ENCODE measurements around the gene FGFR4. TPM values are rescaled to one million over a fixed set of nuclear protein-coding genes. Genes with fewer than 3 reads are reported as not detected.

FGFR4 gene
- polyA plus RNA-seq, 10 donors = 120 to 189 (median 137) TPM

DNA sequence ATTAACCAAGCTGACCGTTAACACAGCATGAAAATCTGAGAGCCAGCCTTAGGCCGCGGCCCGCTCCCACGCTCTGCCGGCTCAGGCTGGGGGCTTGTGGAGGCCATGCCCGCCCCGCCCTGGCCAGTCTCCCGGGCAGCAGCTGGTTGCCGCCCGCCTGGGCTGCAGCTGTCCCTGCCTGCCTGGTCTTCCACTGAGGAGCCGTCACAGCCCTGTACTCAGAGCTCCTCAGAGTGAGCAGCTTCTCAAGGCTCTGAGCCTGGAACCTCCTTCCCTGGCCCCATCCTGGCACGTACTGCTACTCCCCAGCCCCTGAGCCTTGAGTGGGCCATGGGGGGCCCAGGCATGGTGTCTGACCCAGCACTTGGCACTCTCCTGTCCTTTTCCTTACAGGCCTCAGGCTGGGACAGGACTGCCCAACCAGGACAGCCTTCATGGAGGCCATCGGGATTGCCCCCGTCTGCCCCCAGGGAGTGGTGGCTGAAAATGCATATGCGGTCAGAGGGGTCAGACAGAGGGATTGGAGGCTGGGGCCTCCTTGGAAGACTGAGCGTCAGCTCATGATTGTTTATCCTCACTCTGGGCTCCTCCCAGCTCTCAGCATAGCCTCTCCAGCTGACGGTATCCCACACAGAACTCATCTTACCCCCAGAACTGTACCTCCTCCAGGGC lies 11.9 kb downstream of the FGFR4 start:
- peak; percentile 73 to 90 (median 74) for DNase-seq

DNA sequence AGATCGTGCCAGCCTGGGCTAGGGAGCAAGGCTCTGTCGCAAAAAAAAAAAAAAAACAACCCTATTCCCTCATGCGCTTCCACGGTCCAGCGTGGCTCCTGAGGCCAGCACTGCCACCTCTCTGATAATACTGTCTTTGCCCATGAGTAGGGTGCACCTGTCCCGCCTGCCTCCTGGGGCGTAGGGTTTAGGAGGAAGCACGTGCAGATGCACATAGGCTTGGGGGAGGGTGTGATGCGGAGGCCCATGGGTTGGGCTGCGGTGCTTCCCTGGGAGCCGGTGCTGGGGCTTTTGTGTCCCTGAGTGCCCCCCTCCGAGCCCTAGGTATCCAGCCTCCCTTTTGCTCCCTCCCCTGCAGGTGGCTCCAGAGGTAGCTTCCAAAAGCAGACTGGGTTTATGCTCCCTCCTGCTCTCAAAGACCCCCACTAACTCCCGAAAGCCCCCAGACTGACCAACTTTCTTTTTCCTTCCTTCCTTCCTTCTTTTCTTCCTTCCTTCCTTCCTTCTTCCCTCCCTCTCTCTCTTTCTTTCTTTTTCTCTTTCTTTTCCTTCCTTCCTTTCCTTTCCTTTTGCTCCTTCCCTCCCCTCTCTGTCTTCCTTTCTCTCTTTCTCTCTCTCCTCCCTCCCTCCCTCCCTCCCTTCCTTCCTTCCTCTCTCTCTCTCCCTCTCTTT lies 12.8 kb downstream of the FGFR4 start:
- DNase-seq = no peak

DNA sequence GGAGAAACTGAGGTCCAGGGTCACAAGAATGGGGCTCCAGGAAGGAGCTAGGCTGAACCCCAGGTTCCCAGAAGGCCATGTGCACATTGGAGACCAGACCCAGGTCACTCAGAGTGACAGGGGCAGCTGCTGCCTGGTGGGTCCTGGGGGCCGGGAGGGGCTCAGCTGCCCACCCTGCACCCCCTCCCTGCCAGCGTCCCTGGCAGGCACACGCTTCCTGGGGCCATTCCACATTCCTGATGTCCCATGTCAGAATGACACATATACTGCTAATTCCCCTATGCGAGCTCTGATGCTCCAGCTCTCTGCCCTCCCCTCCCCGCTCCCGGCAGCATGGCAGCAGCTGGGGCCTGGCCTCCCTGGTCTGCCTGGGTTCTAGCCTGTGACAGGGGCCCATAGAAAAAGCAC lies 14.0 kb downstream of the FGFR4 start:
- peak; percentile 77 to 82 (median 78) for DNase-seq

DNA sequence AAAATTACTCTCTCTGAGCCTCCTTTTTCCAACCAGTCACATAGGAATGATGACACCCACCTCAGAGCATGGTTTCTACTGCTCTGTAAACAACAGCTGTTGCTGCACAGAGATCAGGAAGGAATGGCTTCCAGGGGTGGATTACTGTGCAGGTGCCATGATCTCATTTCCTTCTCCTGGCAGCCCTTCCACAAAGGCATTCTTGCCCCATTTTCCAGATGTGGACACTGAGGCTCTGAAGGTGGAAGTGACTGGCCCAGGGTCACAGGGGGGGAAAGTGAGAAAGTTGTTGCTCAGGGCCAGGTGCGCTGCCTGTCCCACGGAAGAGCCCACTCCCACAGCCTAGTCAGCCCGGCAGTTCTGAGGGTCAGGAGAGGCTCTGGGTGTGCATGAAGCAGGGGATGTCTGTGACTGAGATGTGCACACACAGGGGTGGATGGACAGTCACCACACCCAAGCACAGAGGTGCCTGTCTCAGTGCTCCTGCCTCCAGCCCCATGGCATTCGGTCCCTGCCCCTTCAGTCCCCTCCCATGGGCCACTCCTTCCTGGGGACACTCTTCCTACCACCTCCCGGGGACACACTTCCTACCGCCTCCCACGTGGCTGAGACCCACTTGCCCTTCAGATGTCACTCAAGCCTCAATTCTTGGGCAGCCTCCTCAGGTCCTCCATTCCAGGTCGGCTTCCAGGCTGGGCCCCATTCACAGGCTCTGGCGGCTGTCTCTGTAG lies 17.0 kb downstream of the FGFR4 start:
- no peak for DNase-seq

DNA sequence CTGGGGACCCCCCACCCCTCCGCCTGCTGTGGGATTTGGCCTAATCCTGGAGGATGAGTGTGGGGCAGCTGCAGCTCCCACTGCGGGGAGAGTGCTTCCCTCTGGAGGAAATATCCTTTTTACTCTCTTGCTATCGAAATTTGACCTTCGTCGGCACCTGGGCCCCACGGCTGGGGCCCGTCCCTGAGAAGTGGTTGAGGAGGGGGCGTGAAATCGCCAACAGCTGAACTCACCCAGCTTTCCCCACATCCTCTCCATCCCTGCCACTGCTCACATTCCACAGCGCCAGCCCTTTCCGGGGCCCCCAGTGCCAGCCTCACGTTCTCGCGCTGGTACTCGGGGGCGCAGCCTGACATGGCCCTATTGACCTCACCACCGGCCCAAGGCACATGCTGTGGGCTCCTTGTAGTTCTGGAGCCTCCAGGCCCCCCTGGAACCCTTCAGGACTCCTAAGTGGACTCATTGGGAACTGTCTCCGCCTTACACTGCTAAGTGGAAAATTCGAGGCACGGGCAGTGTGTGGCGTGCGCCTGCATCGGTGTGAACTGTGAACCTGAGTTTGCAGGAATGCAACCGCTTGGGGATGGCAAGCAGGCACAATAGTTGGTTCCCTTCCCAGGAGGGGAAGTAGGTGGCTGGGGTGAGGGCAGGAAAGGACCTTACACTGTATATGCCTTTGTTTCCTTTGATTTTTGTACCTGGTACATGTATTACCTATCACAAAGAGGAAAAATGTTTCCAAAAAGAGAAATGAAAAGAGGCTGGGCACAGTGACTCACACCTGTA lies 19.2 kb downstream of the FGFR4 start:
- DNase-seq = peak in 1 of 3 donors; percentile 59

DNA sequence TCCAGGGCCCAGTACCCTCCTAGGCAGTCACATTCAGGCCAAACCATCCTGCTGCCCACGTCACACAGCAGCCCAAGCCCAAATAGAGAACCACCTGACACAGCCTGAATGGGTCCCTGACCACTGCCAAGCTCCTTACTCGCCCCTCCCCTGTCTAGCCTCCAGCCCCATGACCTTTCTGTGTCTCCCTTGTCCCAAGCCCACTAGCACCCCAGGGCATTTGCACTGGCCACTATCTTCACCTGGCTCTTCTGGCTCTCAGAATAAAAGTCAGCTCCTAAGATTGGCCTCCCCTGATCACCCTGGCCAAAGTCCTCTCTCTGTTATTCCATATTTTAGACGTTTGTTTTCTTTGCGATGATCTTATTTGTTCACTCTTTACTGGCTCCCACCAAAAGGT lies 20.4 kb downstream of the FGFR4 start:
- no peak for DNase-seq

DNA sequence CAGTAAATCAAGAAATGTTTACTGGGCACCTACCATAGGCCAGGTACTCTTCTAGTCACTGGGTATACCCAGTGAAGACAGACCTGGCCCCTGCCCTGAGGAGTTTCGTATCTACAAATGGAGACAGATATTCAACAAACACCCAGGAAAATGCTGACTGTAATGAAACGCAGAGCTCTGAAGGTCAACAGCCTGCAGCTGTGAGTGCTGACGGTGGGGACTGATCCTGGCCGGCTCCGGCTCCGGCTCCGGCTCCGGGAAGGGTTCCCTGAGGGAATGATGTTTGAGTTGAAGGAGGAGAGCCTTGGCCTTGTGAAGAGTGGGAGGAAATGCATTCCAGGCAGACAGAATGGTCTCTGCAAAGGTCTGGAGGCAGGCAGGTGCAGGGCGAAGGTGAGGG lies 23.1 kb downstream of the FGFR4 start:
- DNase-seq = peak in 2 of 3 donors; percentile 55 to 88

DNA sequence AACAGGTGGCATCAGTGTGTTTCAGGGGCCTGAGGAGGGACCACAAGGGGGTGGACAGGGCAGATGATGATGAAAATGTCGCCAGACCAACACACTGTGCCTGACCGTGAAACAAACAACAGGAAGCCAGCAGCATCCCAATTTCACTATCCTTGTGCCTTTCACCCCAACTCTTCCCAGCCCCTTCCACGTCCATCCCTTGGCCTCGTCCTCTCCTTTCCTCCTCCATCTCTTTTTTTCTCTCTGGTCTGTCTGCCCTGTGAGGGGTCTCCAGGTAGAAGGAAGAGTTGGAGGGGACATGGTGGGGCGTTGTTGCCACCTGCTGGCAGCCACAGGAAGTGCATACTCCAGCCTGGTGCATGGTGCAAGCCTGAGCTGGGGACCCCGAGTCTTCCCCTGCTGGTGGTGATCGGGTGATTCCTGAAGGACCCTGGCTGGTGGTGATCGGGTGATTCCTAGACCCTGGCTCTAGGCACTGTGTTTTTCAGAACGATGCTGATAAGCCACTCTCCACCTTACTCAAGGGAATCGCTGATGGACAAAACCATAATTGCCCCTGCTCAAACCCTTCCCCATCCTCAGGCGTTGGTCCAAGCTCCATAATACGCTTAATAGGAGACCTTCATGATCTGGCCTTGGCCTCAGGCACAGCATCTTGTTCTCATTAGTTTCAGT lies 25.1 kb downstream of the FGFR4 start:
- peak in 1 of 3 donors; percentile 79 for DNase-seq

DNA sequence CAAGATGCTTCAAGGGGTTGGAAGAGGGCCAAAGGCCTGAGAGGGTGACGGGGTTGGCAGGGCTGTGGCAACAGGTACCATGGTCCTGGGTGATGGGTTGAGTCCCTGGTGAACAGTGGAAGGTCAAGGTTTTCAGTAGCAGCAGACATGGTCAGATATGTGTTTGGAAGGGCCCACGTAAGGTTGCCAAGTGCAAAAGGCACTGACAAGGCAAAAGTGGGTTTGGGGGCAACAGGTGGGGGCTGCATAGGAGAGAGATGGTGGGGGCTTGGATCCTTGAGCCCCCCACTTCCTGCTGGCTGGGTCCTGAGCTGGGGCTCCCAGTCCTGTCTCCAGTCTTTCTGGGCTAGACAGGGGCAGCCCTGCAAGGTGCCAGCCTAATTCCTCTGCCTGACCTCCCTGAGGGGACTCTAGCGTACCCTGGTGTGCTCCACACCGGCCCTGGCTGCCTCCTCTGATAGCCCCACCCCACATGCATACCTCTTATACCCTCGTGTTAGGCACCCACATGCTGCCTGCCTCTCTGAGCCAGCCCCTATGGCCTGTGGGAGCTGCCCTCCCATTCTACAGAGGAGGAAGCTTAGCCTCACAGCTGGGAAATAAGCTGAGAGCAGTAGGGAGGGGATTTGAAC lies 26.0 kb downstream of the FGFR4 start:
- DNase-seq = no peak

DNA sequence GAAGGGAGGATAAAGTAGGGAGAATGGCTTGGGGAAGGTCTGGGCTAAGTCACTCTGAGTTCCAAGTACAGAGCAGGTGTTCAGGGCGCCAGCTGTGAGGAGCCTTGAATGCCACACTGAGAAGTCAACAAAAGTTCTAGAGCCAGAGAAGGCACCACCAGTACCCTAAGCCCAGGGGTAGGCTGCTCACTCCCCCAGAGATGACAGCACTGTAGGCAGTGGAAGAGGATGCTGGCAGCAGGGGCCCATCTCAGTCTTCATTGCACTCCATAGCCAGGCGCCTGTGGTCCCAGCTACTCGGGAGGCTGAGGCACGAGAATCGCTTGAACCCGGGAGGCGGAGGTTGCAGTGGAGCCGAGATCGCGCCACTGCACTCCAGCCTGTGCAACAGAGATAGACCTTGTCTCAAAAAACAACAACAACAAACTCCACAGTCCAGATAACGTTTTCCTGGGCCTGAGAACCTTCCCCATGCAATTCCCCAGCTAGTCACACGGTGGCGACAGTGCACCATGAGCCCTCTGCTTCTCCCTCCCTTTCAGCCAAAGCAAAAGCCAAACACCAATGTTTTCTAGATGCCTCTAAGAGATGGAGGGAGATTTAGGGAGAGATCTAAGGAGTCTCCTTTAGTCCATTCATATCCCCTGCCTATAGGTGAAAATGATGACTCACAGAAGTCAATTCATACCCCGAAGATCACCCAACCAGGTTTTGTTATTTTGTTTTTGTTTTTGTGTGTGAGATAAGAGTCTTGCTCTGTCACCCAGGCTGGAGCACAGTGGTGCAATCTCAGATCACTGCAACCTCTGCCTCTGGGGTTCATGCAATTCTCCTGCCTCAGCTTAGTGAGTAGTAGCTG lies 27.1 kb downstream of the FGFR4 start:
- peak; percentile 74 to 91 (median 87) for DNase-seq

DNA sequence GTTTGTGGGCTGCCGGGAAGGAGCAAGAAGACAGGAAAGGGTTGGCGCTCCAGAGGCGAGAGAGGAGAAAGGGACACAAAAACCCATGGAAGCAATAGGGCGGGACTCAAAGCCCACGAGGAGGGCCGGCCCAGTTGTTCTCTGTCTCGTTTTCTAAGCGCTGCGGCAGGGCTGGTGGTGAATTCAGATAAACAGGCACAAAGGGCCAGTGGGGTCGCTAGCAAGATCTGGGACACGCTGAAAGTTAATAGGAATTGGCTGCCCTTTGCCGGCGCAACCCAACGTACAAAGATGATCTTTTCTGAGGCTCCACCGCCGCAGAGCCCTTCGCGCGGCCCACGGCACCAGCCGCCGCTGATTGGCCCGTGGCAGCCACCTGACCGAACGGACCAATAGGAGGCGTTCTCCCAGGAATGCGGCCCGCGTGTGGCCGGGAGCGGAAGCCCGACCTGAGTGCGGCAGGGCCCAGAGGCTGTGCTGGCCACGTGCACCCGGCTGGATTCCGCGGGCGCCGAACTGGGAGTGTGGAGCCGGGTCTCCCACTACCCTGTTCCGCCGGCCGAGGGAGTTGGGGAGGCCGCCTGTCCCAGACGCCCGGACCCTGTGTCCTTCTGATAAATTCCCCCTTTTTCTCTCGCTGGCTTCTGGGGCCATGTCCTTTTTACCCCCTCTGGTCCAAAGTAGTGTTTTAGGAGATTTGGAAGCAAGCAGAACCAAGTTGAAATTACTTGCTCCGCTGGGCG lies 30.1 kb downstream of the FGFR4 start:
- peak; percentile 85 to 95 (median 89) for DNase-seq

DNA sequence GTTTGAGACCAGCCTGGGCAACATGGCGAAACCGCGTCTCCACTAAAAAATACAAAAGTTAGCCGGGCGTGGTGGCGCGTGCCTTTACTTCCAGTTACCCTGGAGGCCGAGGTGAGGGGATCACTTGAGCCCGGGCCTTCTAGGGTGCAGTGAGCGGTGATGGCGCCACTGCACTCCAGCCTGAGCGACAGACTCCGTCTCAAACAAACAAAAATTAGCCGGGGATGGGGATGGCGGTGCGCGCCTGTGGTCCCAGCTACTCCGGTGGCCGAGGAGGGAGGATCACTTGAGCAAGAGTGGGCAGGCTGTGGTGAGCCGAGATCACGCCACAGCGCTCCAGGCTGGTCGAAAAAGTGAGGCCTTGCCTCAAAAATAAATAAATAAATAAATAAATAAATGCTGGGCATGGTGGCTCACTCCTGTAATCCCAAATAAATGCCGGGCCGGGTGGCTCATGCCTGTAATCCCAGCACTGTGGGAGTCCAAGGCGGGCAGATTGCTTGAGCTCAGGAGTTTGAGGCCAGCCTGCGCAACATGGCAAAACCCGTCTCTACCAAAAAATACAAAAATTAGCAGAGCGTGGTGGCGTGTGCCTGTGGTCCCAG lies 30.8 kb downstream of the FGFR4 start:
- DNase-seq = no peak

DNA sequence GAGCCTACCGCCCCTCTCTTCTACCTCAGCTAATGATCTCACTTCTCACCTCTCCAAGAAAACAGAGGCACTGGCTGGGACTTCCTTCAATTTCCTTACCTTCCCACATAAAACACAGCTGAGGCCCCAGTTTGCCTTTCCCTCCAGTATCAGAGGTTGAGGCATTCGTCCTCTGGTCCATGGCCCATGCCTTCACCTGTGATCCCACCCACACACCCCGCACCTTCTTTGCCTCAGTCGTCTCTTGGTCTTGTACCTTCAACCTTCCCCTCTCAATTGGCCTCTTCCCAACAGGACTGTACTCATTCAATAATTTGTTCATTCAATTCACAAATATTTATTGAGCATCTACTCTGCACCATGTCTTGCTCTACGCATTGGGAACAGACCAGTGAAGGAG lies 35.9 kb downstream of the FGFR4 start:
- DNase-seq = no peak

DNA sequence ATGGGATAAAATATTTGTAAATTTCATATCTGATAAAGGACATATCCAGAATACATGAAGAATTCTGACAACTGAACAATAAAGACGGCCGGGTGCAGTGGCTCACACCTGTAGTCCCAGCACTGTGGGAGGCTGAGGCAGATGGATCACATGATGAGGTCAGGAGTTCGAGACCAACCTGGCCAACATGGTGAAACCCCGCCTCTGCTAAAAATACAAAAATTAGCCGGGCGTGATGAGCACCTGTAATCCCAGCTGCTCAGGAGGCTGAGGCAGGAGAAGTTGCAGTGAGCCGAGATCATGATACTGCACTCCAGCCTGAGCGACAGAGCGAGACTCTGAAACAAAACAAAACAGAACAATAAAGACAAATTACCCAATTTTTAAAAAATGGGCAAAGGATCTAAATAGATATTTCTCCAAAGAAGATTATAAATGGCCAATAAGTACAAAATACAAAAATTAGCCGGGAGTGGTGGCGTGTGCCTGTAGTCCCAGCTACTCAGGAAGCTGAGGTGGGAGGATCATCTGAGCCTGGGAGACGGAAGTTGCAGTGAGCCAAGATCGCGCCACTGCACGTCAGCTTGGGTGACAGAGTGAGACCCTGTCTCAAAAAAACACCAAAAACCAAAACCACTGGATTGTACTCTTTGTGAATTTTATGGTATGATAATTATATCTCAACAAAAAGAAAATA lies 37.2 kb downstream of the FGFR4 start:
- DNase-seq = no peak

DNA sequence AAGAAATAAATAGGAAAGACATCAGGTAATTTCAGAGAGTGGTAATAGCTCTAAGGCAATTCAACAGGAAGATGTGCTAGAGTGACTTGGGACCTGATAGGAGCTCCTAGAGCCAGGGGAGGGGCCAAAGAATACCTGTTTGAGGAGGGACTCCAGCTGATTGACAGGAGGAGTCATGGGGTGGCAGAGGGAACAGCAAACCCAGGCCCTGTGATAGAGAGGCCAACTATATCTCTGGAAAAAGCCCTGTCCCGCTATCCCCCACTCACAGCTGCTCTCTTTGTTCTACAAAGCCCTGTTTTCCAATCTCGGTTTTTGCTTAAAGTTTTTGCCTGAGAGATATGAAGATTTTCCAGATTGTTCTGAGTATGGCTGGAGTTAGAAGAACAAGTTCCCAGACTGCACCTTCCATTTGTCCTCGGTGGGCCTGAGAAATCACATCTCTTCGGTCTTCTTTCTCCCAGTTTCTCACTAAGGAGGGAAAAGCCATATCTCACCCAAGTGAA lies 37.8 kb downstream of the FGFR4 start:
- no peak for DNase-seq

DNA sequence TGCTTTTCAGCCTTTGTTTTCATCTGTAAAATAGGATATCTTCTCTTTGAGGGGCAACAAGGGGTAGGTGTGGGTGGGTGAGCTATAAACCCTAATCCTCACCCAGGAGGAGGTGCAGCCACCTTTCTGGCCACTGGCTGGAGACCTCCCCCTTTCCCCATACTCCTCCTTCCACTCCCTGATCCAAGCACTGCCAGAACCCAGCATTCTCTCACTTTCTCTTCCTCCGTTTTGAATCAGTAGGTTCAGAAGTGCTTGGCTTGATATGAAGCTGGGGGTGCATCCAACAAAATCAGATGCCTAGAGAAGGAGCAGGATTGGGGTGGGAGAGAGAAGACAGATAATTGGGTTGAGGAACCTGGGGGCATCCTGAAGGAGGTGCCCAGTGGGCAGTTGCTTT lies 40.1 kb downstream of the FGFR4 start:
- DNase-seq = no peak

DNA sequence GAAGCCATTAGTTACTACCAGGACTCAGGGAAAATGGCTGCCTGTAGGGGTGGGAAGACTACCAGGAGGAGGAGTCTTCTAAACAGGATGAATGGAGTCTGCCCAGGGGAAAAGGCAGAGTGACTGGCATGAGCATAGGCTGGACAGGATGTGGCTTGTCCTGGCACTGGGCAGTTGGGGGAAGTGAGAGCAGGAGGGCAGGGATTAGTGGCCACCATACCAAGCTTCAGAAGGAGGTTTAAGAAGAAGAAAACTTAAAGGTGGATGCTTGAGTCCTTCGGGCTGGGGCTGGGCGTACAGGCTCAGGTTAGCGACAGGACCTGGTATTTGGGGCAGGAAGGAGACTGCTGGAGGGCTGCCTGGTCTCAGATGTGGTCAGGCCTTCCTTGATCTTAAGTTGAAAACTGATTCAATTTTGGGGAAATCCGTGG lies 41.9 kb downstream of the FGFR4 start:
- DNase-seq = no peak
